HepG2 (cell line): ENCODE measurements around the gene NOL12. TPM values are rescaled to one million over a fixed set of nuclear protein-coding genes. Genes with fewer than 3 reads are reported as not detected.

Experiments used
- ERF ChIP-seq: IDR thresholded peaks from 2 replicates; pipeline ENCODE4 v1.6.1; 2018; ENCODE audit warnings: missing biosample characterization, missing genetic modification reagents
- HMG20B ChIP-seq: conservative IDR thresholded peaks from 2 replicates; pipeline ENCODE4 v1.6.1; 2016; ENCODE audit warnings: missing genetic modification reagents, missing compliant biosample characterization
- HNRNPL ChIP-seq: fragments of 200-400 bp; formaldehyde crosslinking; IDR thresholded peaks from 2 replicates; pipeline ENCODE4 v1.6.1; 2017; ENCODE audit warnings: mild to moderate bottlenecking, low read depth, low read length
- KLF6 ChIP-seq: IDR thresholded peaks from 2 replicates; pipeline ENCODE4 v1.8.0; 2016; ENCODE audit warnings: missing biosample characterization, missing genetic modification reagents
- MEIS2 ChIP-seq: sonication (generic); formaldehyde crosslinking; IDR thresholded peaks from 2 replicates; pipeline ENCODE4 v1.9.0; 2021; ENCODE audit warnings: mild to moderate bottlenecking, missing genetic modification reagents
- MIXL1 ChIP-seq: IDR thresholded peaks from 2 replicates; pipeline ENCODE4 v1.6.1; 2016
- NBN ChIP-seq: fragments of 450-650 bp; conservative IDR thresholded peaks from 2 replicates; pipeline ENCODE4 v1.6.1; 2017
- PRMT3 ChIP-seq: sonication (generic); formaldehyde crosslinking; IDR thresholded peaks from 2 replicates; pipeline ENCODE4 v1.8.1; 2022; ENCODE audit warnings: low read depth, mild to moderate bottlenecking, moderate library complexity, missing genetic modification reagents, borderline replicate concordance
- RNF2 ChIP-seq: fragments of 450-650 bp; conservative IDR thresholded peaks from 2 replicates; pipeline ENCODE4 v1.6.1; 2016; ENCODE audit warnings: low read depth
- ZNF260 ChIP-seq: sonication (generic); formaldehyde crosslinking; IDR thresholded peaks from 2 replicates; pipeline ENCODE4 v1.4.0; 2020; ENCODE audit warnings: missing genetic modification reagents, low read depth, mild to moderate bottlenecking, borderline replicate concordance
- ZNF296 ChIP-seq: sonication (generic); formaldehyde crosslinking; conservative IDR thresholded peaks from 2 replicates; pipeline ENCODE4 v1.5.0; 2020; ENCODE audit warnings: mild to moderate bottlenecking, missing genetic modification reagents
- ZNF33B ChIP-seq: sonication (generic); formaldehyde crosslinking; IDR thresholded peaks from 2 replicates; pipeline ENCODE4 v1.5.1; 2020; ENCODE audit warnings: mild to moderate bottlenecking, missing genetic modification reagents
- ZNF446 ChIP-seq: sonication (generic); formaldehyde crosslinking; IDR thresholded peaks from 2 replicates; pipeline ENCODE4 v1.5.0; 2020; ENCODE audit warnings: mild to moderate bottlenecking, missing genetic modification reagents
- ZNF772 ChIP-seq: sonication (generic); formaldehyde crosslinking; IDR thresholded peaks from 2 replicates; pipeline ENCODE4 v1.5.0; 2020; ENCODE audit warnings: mild to moderate bottlenecking, missing genetic modification reagents
- ZNF883 ChIP-seq: sonication (generic); formaldehyde crosslinking; IDR thresholded peaks from 2 replicates; pipeline ENCODE4 v1.5.1; 2020; ENCODE audit warnings: mild to moderate bottlenecking, missing genetic modification reagents; ENCODE audit errors: not compliant biosample characterization
- polyA plus RNA-seq, 8 experiments: library from polyadenylated mRNA; depleted of rRNA in 3 of 8; stranded (reverse) in 7 of 8; unstranded in 1 of 8; fragments of >200 nt; fragmentation: Illumina TruSeq in 4 of 8; extraction: Trizol in 4 of 8; gene quantifications; 2 replicates each; pipeline versions ENCODE4 v1.2.1 to v1.2.3, GENCODE V29; 2011 to 2016; ENCODE audit warnings: low read depth in 4 of 8, missing spikeins in 1 of 8, mixed read lengths in 1 of 8; ENCODE audit not compliant: insufficient read depth in 1 of 8
- total RNA-seq, 5 experiments: library from RNA; depleted of rRNA; stranded (reverse); fragments of >200 nt; fragmentation: Illumina TruSeq; extraction: Trizol; gene quantifications; 2 replicates each; pipeline ENCODE4 v1.2.3, GENCODE V29; 2016; ENCODE audit warnings: low read depth in 1 of 5
- TF ChIP-seq, protein P1 (sequence below), 2 experiments: fragments of 450-650 bp in 1 of 2; sonication (generic) in 1 of 2; formaldehyde crosslinking in 1 of 2; IDR thresholded peaks; 2 replicates each; pipeline versions ENCODE4 v1.6.1 to v1.8.0; 2016 to 2022; ENCODE audit warnings: antibody characterized with exemption in 1 of 2, mild to moderate bottlenecking in 1 of 2, missing genetic modification reagents in 1 of 2
- TF ChIP-seq, protein P2 (sequence below): sonication (generic); formaldehyde crosslinking; conservative IDR thresholded peaks from 2 replicates; pipeline ENCODE4 v1.4.0; 2020; ENCODE audit warnings: missing genetic modification reagents
- TF ChIP-seq, protein P3 (sequence below): sonication (generic); formaldehyde crosslinking; IDR thresholded peaks from 2 replicates; pipeline ENCODE4 v1.4.0; 2020; ENCODE audit warnings: missing genetic modification reagents, borderline replicate concordance

NOL12 gene
- total and polyA plus RNA-seq, 2 of the 13 experiments (the other 11 are each of a cell fraction or from before 2014, with no cell fraction given), result 14.3 to 31.4 TPM

DNA sequence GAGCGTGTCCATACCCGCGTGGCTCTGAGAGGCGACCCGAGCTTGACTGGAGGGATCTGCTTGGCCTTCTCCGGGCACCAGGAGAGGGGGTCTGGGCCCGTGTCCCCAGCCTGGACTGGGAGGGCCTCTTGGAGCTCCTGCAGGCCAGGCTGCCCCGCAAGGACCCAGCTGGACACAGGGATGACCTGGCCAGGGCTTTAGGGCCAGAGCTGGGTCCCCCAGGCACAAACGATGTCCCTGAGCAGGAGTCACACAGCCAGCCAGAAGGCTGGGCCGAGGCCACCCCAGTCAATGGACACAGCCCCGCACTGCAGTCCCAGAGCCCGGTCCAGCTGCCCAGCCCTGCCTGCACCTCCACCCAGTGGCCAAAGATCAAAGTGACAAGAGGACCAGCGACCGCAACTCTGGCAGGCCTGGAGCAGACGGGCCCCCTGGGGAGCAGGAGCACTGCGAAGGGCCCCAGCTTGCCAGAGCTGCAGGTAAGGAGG is 48.9 kb downstream of the NOL12 start (continued):
- TF ChIP-seq, protein P1, sequence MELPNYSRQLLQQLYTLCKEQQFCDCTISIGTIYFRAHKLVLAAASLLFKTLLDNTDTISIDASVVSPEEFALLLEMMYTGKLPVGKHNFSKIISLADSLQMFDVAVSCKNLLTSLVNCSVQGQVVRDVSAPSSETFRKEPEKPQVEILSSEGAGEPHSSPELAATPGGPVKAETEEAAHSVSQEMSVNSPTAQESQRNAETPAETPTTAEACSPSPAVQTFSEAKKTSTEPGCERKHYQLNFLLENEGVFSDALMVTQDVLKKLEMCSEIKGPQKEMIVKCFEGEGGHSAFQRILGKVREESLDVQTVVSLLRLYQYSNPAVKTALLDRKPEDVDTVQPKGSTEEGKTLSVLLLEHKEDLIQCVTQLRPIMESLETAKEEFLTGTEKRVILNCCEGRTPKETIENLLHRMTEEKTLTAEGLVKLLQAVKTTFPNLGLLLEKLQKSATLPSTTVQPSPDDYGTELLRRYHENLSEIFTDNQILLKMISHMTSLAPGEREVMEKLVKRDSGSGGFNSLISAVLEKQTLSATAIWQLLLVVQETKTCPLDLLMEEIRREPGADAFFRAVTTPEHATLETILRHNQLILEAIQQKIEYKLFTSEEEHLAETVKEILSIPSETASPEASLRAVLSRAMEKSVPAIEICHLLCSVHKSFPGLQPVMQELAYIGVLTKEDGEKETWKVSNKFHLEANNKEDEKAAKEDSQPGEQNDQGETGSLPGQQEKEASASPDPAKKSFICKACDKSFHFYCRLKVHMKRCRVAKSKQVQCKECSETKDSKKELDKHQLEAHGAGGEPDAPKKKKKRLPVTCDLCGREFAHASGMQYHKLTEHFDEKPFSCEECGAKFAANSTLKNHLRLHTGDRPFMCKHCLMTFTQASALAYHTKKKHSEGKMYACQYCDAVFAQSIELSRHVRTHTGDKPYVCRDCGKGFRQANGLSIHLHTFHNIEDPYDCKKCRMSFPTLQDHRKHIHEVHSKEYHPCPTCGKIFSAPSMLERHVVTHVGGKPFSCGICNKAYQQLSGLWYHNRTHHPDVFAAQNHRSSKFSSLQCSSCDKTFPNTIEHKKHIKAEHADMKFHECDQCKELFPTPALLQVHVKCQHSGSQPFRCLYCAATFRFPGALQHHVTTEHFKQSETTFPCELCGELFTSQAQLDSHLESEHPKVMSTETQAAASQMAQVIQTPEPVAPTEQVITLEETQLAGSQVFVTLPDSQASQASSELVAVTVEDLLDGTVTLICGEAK (IDR thresholded peaks at IDR 0.05), result no peak
- TF ChIP-seq, protein P1 (CRISPR knock-in tag; IDR thresholded peaks at IDR 0.05), result no peak
- TF ChIP-seq MIXL1 (CRISPR knock-in tag) (0 out of 2 replicates have a peak, but pooled peaks have one; percentile 37), MEIS2 (CRISPR knock-in tag) (peak; percentile 73; the same call in 1 of the 2 replicates), HNRNPL (peak; percentile 60; the same call in 1 of the 2 replicates), KLF6 (no peak), RNF2 (no peak), ZNF33B (CRISPR knock-in tag) (0 out of 2 replicates have a peak, but pooled peaks have one; percentile 37), ZNF772 (CRISPR knock-in tag) (peak; percentile 48; the same call in 1 of the 2 replicates), ZNF260 (CRISPR knock-in tag) (no peak), NBN (no peak), PRMT3 (CRISPR knock-in tag) (no peak), ZNF446 (no peak), HMG20B (no peak), ERF (no peak; the same call in 1 of the 2 replicates), ZNF296 (CRISPR knock-in tag) (peak; percentile 91), ZNF883 (CRISPR knock-in tag) (peak; percentile 47)
- TF ChIP-seq, protein P2, sequence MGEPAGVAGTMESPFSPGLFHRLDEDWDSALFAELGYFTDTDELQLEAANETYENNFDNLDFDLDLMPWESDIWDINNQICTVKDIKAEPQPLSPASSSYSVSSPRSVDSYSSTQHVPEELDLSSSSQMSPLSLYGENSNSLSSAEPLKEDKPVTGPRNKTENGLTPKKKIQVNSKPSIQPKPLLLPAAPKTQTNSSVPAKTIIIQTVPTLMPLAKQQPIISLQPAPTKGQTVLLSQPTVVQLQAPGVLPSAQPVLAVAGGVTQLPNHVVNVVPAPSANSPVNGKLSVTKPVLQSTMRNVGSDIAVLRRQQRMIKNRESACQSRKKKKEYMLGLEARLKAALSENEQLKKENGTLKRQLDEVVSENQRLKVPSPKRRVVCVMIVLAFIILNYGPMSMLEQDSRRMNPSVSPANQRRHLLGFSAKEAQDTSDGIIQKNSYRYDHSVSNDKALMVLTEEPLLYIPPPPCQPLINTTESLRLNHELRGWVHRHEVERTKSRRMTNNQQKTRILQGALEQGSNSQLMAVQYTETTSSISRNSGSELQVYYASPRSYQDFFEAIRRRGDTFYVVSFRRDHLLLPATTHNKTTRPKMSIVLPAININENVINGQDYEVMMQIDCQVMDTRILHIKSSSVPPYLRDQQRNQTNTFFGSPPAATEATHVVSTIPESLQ (CRISPR knock-in tag), result no peak
- TF ChIP-seq, protein P3, sequence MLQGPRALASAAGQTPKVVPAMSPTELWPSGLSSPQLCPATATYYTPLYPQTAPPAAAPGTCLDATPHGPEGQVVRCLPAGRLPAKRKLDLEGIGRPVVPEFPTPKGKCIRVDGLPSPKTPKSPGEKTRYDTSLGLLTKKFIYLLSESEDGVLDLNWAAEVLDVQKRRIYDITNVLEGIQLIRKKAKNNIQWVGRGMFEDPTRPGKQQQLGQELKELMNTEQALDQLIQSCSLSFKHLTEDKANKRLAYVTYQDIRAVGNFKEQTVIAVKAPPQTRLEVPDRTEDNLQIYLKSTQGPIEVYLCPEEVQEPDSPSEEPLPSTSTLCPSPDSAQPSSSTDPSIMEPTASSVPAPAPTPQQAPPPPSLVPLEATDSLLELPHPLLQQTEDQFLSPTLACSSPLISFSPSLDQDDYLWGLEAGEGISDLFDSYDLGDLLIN, result 0 out of 2 replicates have a peak, but pooled peaks have one; percentile 74
